ENCODE results near the gene SHCBP1L.

Gene SHCBP1L

DNA sequence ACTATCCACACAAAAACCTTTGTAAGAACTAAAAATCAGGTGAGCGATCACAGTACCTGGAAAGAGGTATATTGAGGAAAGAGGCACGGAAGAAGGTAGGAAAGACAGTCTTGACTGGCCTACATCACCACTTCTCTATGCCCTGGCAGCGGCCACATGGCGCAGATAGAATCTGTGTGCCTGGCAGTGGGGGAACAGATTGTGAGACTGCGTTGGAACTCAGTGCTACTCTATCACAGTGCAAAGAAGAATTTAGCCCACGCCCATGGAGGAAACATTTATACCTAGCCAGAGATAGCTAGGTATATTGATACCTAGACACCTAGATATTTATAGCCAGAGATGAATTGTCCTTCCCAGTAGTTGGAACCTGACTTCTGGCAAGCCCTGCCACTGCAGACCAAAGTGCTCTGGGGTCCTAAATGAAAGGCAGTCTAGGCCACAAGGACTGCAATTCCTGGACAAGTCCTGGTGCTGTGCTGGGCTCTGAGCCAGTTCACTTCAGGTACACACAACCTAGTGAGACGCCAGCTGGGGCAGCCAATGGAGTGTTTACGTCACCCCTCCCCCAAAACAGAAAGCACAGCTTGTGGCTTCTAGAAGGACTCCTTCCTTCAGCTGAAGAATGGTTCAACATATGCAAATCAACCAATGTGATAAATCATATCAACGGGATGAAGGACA lies 61.9 kb downstream of the SHCBP1L start:
- DNase-seq (ENCODE audit: low spot score), result no peak

DNA sequence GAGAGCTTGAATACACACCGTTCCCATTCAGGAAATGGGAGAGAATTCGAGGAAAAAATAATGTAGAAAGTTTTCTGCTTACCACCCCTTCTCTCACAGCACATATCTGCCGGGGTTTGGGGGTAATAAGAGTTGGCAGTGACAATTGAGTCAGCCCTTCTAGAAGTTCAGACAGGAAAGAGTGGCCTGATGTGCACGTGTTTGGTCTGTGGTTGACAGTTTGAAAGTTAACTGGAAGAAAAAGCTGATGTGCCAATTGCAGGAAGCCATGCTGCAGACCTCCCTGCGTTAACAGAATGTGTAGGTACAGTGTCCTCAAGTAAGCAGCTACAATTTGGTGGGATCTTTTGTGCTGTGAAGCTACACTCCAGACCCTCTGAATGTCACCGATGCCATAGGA lies 63.0 kb downstream of the SHCBP1L start:
- DNase-seq (ENCODE audit: low spot score), result no peak

DNA sequence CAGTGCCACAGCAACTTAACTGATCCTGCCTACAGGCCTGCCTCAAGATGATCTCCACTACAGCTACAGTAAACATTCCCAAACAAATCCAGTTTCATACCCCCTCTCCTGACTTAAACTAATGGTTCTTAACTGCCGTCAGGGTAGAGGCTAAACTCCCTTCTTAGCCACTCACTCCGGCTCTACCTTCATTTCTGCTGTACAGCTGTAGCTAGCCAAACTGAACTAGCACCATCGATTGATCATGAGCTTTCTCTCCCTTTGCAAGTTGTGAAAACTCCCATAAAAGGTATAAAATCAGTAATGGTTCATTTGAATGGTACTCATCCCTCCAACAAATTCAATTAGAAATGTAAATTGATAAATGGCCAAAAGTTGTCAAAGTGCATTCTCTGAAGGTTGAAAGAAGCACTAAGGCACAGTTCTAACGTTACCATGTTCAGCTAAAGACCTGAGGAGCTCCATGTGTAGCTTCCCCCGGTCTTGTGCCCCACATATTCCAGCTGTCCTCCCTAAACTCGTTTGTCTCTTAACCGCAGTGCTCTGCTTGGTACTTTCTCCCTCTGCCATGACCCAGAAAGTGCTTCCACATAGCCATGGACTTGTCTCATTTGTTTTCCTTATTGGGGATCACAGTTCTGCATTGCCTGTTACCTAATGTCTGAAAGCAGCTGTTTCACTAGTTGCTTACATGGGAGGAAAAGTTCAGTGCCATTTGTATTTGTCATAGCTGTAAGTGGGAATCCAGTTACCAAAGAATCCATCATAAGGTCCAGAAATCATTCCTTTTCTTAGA lies 64.0 kb downstream of the SHCBP1L start:
- no peak for DNase-seq (ENCODE audit: low spot score)

DNA sequence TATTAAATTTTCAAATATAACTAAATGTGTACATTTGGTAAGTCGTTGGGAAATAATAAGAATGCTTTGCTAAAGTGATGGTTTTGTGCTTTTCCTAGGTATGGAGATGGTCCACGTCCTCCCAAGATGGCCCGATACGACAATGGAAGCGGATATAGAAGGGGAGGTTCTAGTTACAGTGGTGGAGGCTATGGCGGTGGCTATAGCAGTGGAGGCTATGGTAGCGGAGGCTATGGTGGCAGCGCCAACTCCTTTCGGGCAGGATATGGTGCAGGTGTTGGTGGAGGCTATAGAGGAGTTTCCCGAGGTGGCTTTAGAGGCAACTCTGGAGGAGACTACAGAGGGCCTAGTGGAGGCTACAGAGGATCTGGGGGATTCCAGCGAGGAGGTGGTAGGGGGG lies 66.0 kb downstream of the SHCBP1L start:
- DNase-seq (ENCODE audit: low spot score), result no peak

DNA sequence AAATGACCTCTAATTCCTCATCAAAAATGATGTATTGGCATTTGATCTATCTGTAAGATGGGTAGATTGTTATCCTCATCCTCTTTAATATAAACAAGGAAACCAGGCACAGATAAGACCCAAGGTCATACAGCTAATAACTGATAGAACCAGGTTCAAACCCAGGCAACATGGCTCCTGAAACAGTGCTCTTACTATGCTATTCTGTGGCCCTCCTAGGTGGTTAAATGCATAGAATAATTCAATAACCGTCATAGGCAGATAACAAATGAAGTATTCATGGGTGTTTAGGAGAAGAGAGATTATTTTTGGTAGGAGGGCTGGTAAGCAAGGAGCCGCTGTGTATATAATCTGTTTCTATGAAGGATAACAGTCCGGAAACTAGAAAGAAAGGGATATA lies 67.4 kb downstream of the SHCBP1L start:
- no peak for DNase-seq (ENCODE audit: low spot score)

DNA sequence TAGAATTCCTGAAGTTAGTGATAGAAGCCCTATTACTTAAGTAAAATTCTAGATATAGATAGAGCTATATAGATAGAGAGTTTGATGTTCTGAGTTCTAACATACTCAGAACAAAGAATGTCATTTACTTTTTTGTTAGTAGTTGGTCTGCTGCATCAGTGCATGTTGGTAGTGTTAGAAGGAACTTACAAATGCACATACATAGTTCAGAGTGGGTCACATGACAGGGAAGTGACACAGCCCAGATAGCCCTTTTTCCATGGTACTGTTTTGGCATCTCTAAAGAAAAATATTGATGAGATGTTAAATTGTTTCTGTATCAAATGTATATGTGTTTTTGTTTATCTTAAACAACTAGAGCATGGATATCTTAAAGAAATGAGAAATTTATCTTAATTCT lies 68.1 kb downstream of the SHCBP1L start:
- no peak for DNase-seq (ENCODE audit: low spot score)

DNA sequence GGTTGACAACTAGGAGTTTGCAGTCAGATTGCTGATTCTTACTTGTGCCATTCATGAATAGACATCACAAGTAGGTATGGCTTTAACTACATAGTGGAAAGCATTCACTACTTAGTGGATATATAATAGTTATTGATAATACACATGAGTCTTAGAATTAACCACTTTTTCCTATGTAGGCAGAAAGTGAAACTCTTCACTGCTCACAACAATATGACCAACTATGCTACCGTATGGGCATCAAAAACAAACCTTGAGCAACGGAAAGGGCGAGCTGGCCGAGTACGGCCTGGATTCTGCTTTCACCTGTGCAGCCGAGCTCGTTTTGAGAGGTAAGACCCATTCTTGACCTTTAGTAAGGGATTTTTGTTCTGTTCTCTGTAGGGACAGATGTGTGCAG lies 75.1 kb downstream of the SHCBP1L start:
- DNase-seq (ENCODE audit: low spot score), result no peak

DNA sequence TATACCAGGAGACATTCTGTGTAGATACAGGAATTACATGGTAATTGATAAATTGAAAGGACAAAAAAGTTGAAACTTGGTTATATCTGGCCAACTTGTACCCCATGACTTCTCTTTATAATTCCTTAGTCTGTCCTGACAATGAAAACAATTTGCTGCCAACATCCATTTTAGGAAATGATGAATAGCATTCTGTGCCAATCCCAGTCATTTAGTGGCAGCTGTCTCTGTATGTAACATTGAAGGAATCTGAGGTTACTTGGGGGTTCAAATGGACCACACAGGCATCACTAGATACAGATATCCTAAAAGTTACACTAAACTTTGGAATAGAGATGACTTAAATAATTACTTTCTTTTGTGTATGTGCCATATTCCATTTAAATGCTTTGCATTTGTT lies 75.6 kb downstream of the SHCBP1L start:
- DNase-seq (ENCODE audit: low spot score), result no peak

DNA sequence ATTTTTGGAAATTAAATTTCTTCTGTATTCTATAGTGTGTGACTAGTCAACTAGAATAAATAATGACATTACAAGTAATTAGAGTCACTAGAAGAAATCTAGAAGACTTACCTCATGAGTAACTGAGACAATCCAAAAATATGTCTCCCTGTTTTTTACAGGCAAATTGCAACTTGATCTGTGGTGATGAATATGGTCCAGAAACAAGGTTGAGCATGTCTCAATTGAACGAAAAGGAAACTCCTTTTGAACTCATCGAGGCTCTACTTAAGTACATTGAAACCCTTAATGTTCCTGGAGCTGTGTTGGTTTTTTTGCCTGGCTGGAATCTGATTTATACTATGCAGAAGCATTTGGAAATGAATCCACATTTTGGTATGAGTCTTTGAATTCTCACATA lies 77.1 kb downstream of the SHCBP1L start:
- DNase-seq (ENCODE audit: low spot score), result no peak

DNA sequence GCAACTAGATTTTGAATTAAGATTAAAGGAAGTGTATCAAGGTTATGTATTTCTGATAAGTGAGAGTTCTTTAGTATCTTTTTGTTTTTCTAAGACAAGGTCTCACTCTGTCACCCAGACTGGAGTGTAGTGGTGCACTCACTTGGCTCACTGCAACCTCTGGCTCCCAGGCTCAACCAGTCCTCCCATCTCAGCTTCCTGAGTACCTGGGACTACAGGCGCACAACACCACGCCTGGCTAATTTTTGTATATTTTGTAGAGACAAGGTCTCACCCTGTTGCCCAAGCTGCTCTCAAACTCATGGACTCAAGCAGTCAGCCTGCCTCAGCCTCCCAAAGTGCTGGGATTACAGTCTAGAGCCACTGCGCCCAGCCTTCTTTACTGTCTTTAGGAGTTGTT lies 80.1 kb downstream of the SHCBP1L start:
- no peak for DNase-seq (ENCODE audit: low spot score)

DNA sequence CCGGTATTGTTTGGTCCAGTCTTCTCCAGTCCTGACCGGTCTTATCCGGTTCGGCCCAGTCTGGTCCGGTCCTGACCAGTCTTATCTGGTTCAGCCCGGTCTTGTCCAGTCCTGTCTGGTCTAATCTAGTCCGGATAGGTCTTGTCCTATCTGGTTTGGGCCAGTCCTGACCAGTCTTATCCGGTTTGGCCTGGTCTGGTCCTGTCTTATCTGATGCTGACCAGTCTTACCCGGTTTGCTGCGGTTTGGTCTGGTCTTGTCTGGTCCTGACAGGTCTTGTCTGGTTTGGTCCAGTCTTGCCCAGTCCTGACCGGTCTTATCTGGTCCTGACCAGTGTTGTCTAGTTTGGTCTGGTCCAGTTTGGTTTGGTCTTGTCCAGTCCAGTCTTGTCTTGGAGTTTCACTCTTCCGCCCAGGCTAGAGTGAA lies 83.7 kb downstream of the SHCBP1L start:
- no peak for DNase-seq (ENCODE audit: low spot score)

DNA sequence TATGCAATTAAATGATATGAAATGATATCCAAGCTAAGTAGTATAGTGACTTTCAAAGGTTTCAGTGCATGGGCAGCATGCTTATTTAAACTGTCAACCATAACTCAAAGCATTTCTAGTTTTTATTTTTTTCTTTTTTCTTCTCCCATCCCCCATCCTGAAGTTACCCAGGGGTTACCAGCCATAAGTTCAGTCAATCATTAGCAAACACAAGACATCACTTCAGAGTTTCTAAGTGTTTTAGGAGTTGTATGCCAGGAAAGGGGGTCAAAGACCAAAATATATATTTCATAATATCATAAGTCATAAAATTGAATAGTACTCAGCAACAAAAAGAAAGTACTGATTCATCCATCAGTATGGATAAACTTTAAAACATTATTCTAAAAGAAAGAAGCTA lies 85.1 kb downstream of the SHCBP1L start:
- DNase-seq (ENCODE audit: low spot score), result no peak

DNA sequence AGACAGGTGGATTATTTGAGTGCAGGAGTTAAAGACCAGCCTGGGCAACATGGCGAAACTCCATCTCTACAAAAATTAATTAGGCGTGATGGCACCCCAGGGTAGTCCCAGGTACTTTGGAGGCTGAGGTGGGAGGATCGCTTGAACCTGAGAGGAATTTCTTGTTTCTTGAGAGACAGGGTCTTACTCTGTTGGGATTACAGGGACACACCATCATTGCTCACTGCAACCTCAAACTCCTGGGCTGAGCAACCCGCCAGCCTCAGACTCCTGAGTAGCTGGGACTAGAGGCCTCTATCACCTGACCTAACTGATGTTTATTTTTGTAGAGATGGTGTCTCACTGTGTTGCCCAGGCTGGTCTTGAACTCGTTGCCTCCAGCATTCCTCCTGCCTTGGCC lies 89.0 kb downstream of the SHCBP1L start:
- no peak for DNase-seq (ENCODE audit: low spot score)

DNA sequence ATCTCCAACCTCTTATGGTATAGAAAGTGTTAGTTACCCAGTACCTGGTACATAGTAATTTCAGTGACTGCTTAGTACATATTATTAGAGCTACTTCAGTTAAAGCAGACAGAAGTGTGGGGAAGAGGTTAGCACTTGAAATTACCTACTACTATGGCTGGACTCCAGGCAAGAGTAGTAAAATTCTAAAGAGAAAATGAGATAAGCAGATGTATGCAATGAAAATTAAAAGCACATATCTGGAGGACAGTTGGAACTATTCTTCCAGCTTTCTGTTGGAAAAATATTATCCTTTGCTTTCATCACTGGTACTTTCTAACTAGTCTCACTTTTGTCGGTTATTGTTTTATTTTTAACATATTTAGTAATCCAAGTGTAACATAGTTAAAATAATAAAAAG lies 90.1 kb downstream of the SHCBP1L start:
- DNase-seq (ENCODE audit: low spot score), result no peak

DNA sequence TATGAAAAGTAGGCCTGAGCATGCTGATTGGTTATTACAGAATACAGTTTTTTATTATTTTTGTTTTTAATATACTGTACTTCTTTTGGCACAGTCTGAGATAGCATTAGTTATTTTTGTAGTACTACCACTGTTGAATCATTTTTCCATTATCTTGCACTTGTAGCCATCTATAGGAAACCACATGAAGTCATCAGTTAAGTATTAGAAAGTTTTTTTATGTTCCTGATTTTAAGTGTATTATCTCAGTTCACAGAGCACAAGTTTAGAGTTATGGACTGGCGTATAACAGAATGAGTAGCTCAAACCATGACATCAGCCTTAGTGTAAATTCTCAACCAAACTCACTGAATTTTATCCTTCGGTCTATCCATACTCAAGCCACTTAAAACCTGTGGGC lies 91.0 kb downstream of the SHCBP1L start:
- no peak for DNase-seq (ENCODE audit: low spot score)

DNA sequence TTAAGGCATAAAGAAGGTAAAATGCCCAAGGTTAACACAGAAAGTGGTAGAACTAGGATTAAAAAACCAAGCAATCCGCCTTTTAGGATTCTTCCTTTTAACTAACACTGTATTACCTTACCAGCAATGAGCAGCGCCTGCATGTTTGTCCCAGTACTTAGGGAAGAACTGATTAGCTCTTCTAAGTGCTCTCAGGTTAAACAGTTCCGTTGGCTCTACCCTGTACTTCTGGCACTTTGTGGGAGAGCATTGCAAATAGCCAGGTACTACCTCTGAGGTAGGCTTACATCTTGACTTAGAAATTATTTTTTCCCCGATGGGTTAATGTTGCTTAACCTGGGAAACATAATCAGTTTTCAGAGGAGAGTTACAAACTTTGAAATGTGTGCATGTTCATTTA lies 92.3 kb downstream of the SHCBP1L start:
- DNase-seq (ENCODE audit: low spot score), result no peak

DNA sequence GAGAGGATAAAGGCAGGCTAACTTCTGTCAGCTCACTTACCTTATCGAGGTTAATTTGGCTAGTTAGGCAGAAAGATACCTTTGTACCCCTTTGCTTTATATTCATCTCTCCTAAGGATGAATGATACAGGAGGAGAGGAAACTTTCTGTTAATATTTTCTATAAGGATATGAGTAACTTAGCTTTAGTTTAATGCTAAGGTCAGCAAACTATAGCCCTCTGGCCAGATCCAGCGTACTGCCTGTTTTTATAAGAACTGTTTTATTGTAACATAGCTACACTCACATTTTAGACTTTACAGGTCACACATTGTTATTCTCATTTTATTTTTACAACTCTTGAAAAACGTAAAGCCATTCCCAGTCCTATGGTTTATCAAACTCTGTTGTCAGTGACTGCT lies 95.8 kb downstream of the SHCBP1L start:
- no peak for DNase-seq (ENCODE audit: low spot score)

DNA sequence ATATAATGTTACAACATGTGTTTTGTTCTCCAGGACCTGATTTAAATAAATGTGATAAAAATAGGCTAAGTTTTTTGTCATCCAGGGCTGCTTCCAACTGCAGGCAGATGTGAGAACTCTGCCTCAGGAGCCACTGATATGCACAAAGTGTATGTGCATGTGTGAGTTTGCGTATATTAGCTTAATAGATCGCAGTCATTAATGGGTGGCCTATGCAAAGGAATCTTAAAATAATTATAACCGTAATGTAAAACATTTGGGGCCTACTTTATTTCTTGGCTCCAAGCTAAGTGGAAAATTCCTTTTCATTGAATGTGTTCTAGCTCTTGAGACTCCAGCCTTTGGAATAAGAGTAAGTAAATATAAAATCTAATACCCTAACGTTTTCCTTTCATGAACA lies 97.1 kb downstream of the SHCBP1L start:
- DNase-seq (ENCODE audit: low spot score), result no peak

DNA sequence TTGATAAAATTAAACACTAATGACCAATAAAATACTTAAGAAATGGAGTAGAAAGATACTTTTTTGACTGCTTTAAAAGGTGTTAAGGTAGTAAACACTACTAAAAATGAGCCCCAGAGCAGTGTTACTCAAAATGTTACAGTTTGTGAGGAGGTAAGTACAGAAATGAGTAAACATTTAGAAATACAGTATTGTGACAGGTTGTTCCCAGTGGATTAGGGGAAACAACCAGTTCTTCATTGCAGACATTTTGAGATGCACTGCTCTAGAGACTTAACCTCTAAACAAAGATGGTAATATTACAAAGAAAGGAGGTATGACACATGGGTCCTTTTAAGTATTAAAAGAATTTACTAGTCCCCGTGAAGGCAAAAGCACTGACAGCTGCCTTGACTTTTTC lies 101.1 kb downstream of the SHCBP1L start:
- no peak for DNase-seq (ENCODE audit: low spot score)

DNA sequence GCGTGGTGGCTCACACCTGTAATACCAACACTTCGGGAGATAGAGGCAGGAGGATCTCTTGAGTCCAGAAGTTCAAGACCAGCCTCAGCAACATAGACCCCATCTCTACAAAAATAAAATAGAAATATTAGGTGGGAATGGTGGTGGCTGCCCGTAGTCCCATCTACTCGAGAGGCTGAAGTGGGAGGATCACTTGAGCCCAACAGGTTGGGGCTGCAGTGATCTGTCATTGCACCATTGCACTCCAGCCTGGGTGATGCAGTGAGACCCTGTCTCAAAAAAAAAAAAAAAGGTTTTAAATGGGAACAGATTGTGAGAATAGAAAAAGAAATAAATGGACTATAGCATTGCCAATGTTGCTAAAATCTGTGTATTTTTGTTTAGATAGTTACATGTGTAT lies 102.6 kb downstream of the SHCBP1L start:
- DNase-seq (ENCODE audit: low spot score), result no peak

Data from HuH-7.5 (cell line).